HG03342 (cell line): ENCODE data around the gene CAMSAP1.

ENCODE experiments used
- ATAC-seq: cut with Tn5 transposase; IDR thresholded peaks from one replicate; pipeline ENCODE4 v1.9.1; 2021; ENCODE audit warnings: mild to moderate bottlenecking, moderate library complexity; ENCODE audit not compliant: unreplicated experiment

Gene CAMSAP1

DNA sequence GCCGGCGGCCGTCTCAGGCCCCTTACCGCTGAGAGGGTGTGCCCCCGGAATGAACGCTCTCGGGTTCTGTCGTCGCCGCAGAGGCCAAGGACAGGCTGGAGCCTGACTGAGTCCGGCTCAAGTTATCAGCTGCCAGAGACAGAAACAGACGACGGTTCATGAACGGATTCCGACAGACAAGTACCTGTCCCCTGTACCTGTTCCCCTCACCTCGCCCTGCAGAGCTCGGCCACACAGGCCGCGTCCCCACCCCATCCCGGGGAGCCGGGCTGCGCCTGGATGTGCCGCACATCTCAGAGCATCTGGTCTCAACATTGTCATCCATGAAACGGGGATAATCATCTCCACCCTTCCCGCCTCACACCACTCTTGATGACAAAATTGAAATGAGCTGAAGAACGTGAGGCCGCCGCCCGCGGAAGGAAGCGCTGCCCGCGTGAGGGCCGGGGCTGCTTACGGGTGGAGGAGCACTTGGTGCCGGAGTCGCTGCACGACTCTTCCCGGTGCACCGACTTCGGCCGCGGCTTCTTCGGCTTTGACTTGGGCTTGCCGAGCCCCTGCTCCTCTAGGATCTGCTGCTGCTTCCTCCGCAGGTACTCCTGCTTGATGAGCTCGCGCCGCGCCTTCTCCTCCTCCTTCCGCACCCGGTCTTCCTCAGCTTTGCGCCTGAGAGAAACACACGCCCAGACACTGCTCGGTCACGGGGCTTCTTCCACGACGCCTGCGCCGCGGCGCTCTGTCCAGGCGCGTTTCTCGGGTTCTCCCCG lies 89.2 kb downstream of the CAMSAP1 start:
- ATAC-seq: no peak

DNA sequence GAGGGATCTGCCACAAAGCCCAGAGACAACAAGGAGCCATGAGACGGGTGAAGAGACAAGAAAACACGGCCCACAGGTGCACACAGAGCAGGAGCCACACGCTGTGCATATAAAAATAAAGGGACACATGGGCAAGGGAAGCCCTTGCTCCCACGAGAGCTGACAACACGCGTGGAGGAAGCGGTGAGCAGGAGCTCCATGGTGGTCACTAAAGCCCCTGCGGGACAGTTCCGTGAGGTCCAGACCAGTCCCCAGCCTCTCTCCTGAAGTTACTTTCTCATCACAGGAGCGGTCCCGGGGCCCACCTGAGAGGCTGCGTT lies 90.7 kb downstream of the CAMSAP1 start:
- no peak for ATAC-seq

GRCh38 chr9:135815830-135816650 lies 91.3 kb downstream of the CAMSAP1 start:
- no peak for ATAC-seq

GRCh38 chr9:135815413-135815812 lies 91.9 kb downstream of the CAMSAP1 start:
- no peak for ATAC-seq

DNA sequence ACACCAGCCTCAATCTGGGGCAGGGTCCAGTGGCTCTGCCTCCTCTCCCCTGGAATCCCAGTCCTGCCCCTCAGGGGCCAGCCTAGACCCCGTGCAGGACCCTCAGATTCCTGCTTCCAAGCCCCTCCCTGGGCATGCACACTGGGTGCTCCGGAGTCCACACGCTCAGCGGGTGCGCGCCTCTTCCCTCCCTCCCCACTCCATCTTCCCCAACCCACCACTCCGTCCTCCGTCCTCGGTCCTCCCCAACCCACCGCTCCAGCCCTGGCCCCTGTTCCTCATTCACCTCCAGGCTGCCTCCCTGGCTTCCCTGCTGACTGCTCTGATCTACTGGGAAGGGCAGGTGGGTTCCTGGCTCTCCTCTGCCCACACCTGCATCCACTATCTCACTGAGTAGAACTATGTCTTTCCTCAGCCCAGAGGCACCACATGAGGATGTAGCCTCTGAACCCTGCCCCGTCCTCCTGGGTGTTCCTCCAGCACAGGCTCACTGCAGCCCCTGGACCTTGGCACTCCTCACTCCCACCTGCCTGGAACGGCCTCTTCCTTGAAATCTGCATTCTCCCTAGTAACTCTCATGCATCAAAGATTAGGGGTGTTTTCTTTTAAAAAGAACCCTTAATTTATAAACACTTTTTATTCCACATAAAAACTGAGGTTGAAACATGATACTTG lies 92.8 kb downstream of the CAMSAP1 start:
- no peak for ATAC-seq

DNA sequence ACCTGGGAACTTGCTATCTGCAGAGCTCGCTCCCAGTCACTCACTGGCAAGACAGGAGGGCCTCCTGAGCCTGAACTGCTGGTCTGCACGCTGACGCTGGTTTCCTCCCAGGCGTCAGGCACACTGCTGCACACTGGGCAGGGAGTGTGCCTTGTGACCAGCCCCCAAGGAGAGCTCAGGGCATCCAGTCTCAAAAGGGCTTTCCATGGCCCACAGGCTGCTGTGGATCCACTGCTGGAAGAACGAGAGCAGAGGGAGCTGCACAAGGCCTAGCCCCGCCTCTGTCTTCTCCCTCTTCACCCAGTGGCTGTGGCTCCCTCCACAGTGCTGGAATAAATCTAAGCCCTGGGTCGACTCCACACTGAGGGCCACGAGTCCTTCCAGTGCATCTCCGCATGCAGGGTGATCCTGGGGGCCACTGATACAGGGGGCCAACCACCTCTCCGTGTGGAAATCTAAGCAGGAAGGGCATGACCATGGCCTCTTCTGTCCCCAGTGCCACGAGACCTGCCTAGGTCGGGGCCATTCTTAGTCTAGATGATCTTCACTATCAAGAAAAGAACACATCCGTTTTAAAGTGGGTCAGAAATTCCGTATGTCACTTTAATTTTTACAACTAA lies 93.6 kb downstream of the CAMSAP1 start:
- no peak for ATAC-seq

DNA sequence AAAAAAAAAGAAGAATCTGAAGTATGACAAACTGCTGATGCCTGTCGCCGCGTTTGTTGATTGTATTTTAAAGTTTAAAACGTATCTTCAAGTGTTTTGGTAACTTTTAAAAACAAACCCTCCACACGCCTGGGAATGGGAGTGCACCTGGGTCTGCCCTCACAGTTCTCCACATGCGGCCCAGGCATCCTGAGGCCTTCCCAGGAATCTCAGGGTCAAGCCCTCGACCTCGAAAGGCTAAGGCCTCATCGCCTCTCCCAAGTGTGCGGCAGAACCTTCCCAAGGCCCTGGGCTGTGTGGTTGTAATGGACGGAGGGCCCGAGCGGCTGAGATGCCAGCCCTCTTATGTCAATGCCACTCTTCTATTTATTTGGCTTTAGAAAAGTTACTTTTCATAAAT lies 94.4 kb downstream of the CAMSAP1 start:
- ATAC-seq: no peak

- no peak for ATAC-seq
Measured at GRCh38 chr9:135811801-135812200, 95.5 kb downstream of the CAMSAP1 start.

GRCh38 chr9:135810806-135811575 lies 96.4 kb downstream of the CAMSAP1 start:
- no peak for ATAC-seq

DNA sequence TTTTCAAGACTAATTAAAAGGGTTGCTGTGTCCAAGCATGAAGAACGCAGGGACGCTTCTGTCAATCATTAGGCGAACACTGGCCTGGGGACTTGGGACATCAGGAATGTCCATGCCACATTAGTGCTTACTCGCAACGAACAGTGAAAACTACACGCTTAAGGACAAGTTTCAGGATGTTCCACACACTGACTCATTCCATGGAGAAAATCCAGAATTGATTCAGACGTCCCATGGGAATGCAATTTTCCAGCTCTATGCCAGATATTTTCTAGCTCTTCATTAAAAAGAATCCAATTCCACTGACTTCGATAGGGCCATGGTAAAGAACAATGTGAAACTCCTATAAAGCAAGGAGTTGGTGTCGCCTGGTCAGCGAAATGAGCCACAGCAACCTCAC lies 98.2 kb downstream of the CAMSAP1 start:
- no peak for ATAC-seq

- no peak for ATAC-seq
Measured at GRCh38 chr9:135805422-135806022, 101.8 kb downstream of the CAMSAP1 start.

GRCh38 chr9:135804581-135805421 lies 102.5 kb downstream of the CAMSAP1 start:
- no peak for ATAC-seq

DNA sequence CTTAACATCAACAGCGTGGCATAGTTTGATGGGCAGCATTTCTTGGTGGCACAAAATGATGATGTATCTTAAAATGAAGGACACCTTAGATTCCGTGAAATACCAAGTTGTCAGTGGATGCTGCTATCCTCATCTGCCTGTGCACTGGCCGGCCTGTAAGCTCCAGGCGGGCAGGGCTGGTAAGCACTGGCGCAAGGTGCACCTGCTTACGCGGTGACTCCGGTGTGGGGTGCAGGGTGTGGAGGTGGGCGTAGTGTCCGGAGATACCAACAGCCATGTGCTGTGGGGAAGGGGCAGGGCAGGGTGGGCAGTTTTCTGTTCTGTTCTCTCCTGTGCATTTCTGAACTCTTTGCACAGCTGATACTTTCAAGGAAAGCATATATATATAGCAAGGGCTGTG lies 103.9 kb downstream of the CAMSAP1 start:
- ATAC-seq: no peak

- ATAC-seq: no peak
Measured at GRCh38 chr9:135802876-135803419, 104.4 kb downstream of the CAMSAP1 start.

- no peak for ATAC-seq
Measured at GRCh38 chr9:135801070-135801469, 106.3 kb downstream of the CAMSAP1 start.

- ATAC-seq: no peak
Measured at GRCh38 chr9:135799261-135799660, 108.1 kb downstream of the CAMSAP1 start.

DNA sequence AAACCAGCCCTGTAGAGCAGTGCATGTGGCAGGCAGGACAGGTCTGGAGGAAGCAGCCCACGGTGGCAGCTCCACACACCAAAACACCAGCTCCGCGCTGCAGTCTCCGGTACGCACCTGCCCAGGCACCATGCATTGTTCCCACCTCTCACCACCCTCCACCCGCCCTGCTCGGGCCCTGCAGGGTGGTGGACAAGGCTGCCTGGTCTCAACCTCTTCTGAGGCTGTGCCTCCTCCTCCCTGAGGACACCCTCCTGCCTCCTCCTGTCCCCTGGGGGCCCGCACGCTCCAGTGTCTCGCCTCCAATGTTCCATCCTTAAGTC lies 109.1 kb downstream of the CAMSAP1 start:
- no peak for ATAC-seq

- no peak for ATAC-seq
Measured at GRCh38 chr9:135797507-135798262, 109.7 kb downstream of the CAMSAP1 start.
